Glutamatergic neuron (in vitro differentiated cells): ENCODE results near the gene EVC2. TPM values are rescaled to one million over a fixed set of nuclear protein-coding genes. Genes with fewer than 3 reads are reported as not detected.

Experiments used
- DNase-seq: peaks from one replicate; pipeline ENCODE4 v3.0.0; 2022
- H3K27ac Mint-ChIP-seq: one replicate; pipeline ENCODE4 v1.8.0; 2020; ENCODE audit warnings: mild to moderate bottlenecking, mixed read lengths, inconsistent platforms; ENCODE audit not compliant: unreplicated experiment
- H3K27me3 Mint-ChIP-seq: one replicate; pipeline ENCODE4 v1.8.0; 2020; ENCODE audit warnings: mild to moderate bottlenecking, moderate library complexity, mixed read lengths, inconsistent platforms; ENCODE audit not compliant: unreplicated experiment
- H3K36me3 Mint-ChIP-seq: one replicate; pipeline ENCODE4 v1.8.0; 2020; ENCODE audit warnings: mild to moderate bottlenecking, mixed read lengths, inconsistent platforms; ENCODE audit not compliant: unreplicated experiment
- H3K4me1 Mint-ChIP-seq: one replicate; pipeline ENCODE4 v1.8.0; 2020; ENCODE audit warnings: mild to moderate bottlenecking, low read depth, mixed read lengths, inconsistent platforms; ENCODE audit not compliant: unreplicated experiment
- H3K4me3 Mint-ChIP-seq: one replicate; pipeline ENCODE4 v1.8.0; 2020; ENCODE audit warnings: mild to moderate bottlenecking, mixed read lengths, inconsistent platforms; ENCODE audit not compliant: unreplicated experiment
- H3K9me3 Mint-ChIP-seq: one replicate; pipeline ENCODE4 v1.8.0; 2020; ENCODE audit warnings: mild to moderate bottlenecking, moderate library complexity, mixed read lengths, inconsistent platforms; ENCODE audit not compliant: unreplicated experiment
- CTCF ChIP-seq: fragments of 200-600 bp; sonication (generic); IDR thresholded peaks from one replicate; pipeline ENCODE4 v1.5.0; 2021; ENCODE audit not compliant: partially characterized antibody, unreplicated experiment
- total RNA-seq: library from RNA; stranded (reverse); fragmentation: NEBNext Ultra II Directional; extraction: Animal tissue kit (Norgen Biotek cat#: 25700); gene quantifications from one replicate; pipeline ENCODE4 v1.2.1, GENCODE V29; 2021; ENCODE audit not compliant: unreplicated experiment

The EVC2 gene
- total RNA-seq, 1 donor from 2014 or later, result 2.3 TPM

DNA sequence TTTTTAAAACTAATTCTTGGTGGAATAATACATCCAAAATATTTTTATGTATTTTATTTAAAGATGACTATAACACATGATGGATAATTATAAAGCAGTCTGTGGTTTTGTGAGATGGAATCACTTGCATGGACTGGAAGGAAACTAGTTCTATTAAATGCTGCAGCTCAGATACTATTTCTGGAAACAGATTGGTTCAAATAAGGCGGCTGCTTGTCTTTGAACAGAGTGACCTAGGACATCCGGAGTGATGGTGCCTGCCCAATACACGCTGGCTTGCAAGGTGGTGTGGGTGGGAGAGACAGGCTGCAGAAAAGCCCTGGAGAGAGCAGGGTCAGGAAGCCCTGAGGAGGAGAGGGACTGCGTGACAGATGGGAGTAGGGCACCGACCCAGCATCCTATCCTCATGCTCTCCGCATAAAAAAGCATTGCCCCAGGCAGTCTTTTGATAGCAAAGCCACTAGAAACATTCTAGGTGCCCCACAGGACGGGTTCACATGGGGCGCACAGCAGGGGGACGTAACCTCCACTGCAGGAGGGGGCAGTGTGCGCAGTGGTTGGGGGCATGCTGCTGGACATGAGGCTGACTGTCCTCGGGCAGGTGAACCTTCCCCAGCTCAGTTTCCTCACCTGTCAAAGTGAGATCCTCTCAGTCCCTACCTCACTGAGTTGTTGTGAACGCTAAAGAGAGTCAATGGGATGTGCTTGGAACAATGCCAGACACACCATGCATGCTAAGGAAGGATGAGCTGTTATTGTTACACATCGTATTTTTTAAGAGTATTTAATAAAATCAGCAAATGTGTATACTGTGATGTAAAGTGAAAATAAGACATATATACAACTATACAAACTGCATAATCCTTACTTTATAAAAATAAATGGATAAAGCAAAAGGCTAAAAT is 71.3 kb downstream of the EVC2 start:
- H3K9me3 Mint-ChIP-seq, result peaks cover 7% of the 10 kb centered on the region
- DNase-seq, result peak; percentile 31
- peaks cover 33% of the 10 kb centered on the region for H3K4me1 Mint-ChIP-seq
- peak overlapping the region; percentile 75 for H3K27ac Mint-ChIP-seq
- H3K36me3 Mint-ChIP-seq, result no peaks in the 10 kb centered on the region
- peaks cover 5% of the 10 kb centered on the region for H3K27me3 Mint-ChIP-seq
- no peak for TF ChIP-seq CTCF
- H3K4me3 Mint-ChIP-seq, result no peak overlapping the region

DNA sequence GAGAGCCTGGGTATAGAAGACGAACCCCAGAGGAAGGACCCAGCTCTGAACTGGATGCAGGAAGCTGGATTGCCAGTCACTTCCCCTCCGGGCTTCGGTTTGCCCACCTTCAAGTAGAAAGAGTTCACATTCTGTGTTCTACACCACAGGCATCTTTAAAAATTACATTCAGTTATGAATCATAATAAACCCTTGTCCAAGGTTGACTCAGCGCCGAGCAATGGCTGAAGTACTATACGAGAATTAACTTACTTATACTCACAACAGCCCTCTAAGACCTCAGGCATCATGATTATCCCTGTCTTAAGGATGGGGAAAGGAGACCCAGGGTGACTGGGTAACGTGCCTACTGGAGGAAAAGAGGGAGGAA is 72.5 kb downstream of the EVC2 start:
- Mint-ChIP-seq H3K27me3 (peaks cover 5% of the 10 kb centered on the region), H3K4me1 (peaks cover 30% of the 10 kb centered on the region), H3K9me3 (peaks cover 7% of the 10 kb centered on the region), H3K36me3 (no peaks in the 10 kb centered on the region), H3K27ac (no peak overlapping the region), H3K4me3 (no peak overlapping the region)
- TF ChIP-seq CTCF, result no peak
- DNase-seq, result no peak

DNA sequence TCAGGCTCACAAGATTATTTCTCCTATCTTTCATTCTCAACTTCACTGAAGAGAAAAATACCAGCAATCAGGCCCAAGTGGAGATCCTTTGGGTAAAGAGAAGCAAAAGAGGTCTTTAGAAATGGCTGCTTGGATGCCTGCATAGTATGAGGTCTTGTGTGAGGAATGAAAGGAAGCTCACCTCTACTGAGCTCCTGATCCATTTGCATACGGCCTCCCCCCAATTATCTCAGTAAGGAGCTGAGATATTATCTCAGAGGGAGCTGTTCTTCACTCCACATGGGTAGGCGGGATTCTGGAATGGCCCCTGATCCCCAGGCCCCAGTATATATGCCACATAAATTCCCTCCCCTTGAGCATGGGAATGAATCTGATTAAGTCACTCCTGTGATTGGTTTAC is 75.8 kb downstream of the EVC2 start:
- no peak for DNase-seq
- Mint-ChIP-seq H3K27me3 (no peaks in the 10 kb centered on the region), H3K27ac (no peak overlapping the region), H3K4me1 (peaks cover 15% of the 10 kb centered on the region), H3K4me3 (no peak overlapping the region), H3K36me3 (no peaks in the 10 kb centered on the region), H3K9me3 (peaks cover 2% of the 10 kb centered on the region)
- TF ChIP-seq CTCF, result no peak

DNA sequence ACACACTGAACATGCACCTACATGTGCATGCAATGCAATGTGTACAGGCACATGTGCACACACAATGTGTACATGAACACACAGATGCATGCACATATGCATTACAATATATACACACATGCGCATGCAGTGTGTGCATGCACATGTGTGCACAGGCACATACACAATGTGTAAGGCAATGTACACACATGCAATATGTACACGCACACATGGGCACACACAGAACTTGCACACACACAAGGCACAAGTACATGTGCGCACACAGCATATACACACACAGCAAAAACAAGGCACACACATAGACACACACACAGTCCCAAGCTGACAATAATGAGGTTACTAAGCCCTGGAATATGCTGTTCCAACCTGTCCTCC is 76.3 kb downstream of the EVC2 start:
- peaks cover 12% of the 10 kb centered on the region for H3K4me1 Mint-ChIP-seq
- no peak for DNase-seq
- H3K9me3 Mint-ChIP-seq, result no peaks in the 10 kb centered on the region
- H3K27ac Mint-ChIP-seq, result no peak overlapping the region
- H3K27me3 Mint-ChIP-seq, result no peaks in the 10 kb centered on the region
- TF ChIP-seq CTCF, result no peak
- H3K4me3 Mint-ChIP-seq, result no peak overlapping the region
- no peaks in the 10 kb centered on the region for H3K36me3 Mint-ChIP-seq

DNA sequence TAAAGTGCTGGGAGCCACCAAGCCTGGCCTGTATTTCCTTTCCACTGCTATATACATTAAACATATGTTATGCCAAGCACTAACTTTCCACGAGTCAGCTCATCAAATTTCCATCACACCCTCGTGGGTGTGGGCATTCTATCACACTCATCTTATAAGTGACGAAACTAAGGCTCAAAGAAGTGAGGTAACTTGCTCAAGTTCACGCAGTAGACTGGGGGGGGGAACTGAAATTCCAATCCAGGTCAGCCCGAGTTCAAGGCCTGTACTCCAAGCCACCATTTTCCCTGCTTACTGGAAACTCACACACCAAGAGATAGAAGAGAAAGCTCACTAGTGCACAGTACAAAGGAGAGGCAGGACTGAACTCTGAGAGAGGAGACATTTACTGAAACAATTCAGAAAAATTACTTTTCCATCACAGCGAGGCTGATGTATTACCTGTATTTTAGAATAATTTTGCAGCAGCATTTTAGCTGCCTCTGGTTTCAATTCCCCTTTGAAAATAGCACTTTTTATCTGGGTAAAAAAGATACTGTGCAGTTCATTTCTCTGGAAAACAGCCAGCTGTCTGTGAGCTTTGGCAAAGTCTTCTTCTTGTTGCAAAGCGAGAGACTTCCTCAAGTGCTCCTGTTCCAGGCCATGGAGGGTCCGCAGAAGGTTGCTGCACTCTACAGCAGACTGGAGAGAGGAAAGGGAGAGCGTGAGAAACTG is 76.8 kb downstream of the EVC2 start:
- H3K4me1 Mint-ChIP-seq, result peaks cover 9% of the 10 kb centered on the region
- H3K27ac Mint-ChIP-seq, result no peak overlapping the region
- H3K9me3 Mint-ChIP-seq, result no peaks in the 10 kb centered on the region
- DNase-seq, result no peak
- no peak overlapping the region for H3K4me3 Mint-ChIP-seq
- no peak for TF ChIP-seq CTCF
- no peaks in the 10 kb centered on the region for H3K36me3 Mint-ChIP-seq
- H3K27me3 Mint-ChIP-seq, result no peaks in the 10 kb centered on the region
